WTC11 (cell line): Measurements from ENCODE around the gene TTC17.

ENCODE experiments used
- CDX4 ChIP-seq: fragments of 250-450 bp; sonication (Bioruptor Pico); IDR thresholded peaks from 2 replicates; pipeline ENCODE4 v1.9.0; 2021; ENCODE audit warnings: moderate library complexity, mild to moderate bottlenecking, inconsistent platforms, borderline replicate concordance
- ELF4 ChIP-seq: sonication (generic); formaldehyde crosslinking; IDR thresholded peaks from 2 replicates; pipeline ENCODE4 v1.8.1; 2022; ENCODE audit warnings: low read depth, mild to moderate bottlenecking, moderate library complexity, missing genetic modification reagents
- GTF2I ChIP-seq: fragments of 250-450 bp; sonication (Bioruptor Pico); conservative IDR thresholded peaks from 2 replicates; pipeline ENCODE4 v1.4.0; 2021; ENCODE audit warnings: mild to moderate bottlenecking
- MYBL2 ChIP-seq: sonication (generic); formaldehyde crosslinking; IDR thresholded peaks from 2 replicates; pipeline ENCODE4 v1.8.1; 2023; ENCODE audit warnings: mild to moderate bottlenecking, moderate library complexity, missing genetic modification reagents

GRCh38 chr11:43397251-43397650, 38.5 kb downstream of the TTC17 start:
- TF ChIP-seq ELF4 (CRISPR knock-in tag) = no peak
- TF ChIP-seq GTF2I (CRISPR knock-in tag) = no peak
- TF ChIP-seq CDX4 (CRISPR knock-in tag) = no peak
- no peak for TF ChIP-seq MYBL2 (CRISPR knock-in tag)
